DMS 273 (cell line): ENCODE results near the gene HBE1.
"Not testable (repeated sequence)": the region's sequence is repeated elsewhere in the genome, so short reads cannot be mapped to it uniquely, and the experiment has no call there.

ENCODE experiments used
- DNase-seq: peaks from one replicate; lab custom pipeline; 2025; ENCODE audit not compliant: unreplicated experiment; lab: John Stamatoyannopoulos, UW

The HBE1 gene

DNA sequence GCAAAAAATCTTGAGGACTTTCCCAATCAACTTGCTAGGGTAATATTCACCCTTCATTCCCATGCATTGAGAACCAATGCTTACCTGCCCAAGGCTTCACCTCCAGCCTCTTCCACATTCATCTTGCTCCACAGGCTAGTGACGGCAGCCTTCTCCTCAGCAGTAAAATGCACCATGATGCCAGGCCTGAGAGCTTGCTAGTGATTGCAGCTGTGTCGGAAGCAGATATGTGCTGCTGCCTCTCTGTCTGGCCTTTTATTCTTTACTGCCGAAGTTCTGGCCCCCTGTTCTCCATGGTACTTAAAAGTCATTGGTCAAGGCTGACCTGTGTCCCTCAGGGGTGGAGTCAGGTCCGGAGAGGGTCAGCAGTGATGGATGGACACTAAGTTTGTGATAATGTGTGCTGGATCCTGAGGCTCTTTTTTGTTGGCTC, at the start of gene HBE1:
TSS of gene HBE1 (minus strand) at position 231 of the 433 bp plus-strand sequence. CDS start at position 176, 55 bp downstream.
- DNase-seq, result no peak

- no peak for DNase-seq
These were observed 47.5 kb upstream of the HBE1 start for GRCh38 chr11:5317292-5317691.

DNA sequence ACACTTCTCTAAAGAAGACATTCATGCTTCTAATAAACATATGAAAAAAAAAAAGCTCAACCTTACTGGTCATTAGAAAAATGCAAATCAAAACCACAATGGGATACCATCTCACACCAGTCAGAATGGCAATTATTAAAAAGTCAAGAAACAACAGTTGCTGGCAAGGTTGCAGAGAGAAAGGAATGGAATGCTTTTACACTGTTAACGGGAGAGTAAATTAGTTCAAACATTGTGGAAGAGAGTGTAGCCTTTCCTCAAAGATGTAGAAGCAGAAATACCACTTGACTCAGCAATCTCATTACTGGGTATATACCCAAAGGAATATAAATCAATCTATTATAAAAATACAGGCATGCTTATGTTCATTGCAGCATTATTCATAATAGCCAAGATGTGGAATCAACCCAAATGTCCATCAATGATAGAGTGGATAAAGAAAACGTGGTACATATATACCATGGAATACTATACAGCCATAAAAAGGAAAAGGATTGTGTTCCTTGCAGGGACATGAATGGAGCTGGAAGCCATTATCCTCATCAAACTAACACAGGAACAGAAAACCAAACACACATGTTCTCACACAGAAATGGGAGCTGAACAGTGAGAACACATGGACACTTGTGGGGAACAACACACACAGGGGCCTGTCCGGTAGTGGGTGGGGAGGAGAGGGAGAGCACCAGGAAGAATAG, 43.7 kb upstream of the HBE1 start:
- not testable (repeated sequence) for DNase-seq

GRCh38 chr11:5310423-5310822, 40.7 kb upstream of the HBE1 start:
- no peak for DNase-seq

DNA sequence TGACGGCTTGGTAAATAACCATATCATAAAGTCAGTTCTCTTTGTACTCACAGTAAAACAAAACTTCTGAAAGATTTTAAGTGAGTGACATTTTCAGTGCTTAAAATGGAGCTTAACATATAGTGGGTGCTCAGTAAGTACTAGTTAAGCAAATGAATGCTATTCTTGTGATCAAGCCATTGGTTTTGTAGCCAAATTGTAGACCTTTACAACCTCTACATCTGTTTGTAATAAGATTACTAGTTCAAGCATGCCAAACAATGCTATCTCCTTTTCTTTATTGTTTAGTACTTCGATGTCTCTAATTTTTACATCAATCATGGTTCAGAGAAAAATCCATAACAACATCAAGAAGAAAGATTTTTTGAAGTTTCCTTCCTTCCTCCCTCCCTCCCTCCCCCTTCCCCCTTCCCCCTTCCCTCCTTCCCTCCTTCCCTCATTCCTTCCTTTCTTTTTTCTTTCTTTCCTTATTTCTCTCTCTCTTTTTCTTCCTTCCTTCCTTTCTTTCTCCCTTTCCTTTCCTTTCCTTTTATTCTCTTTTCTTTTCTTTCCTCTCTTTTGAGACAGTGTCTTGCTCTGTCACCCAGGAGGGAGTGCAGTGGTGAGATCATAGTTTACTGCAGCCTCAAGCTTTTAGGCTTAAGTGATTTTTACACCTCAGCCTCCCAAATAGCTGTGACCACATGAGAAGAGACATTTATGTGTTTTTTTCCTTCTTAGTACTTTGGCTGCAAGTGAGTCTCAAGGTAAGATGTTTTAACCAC, 37.7 kb upstream of the HBE1 start:
- no peak for DNase-seq

DNA sequence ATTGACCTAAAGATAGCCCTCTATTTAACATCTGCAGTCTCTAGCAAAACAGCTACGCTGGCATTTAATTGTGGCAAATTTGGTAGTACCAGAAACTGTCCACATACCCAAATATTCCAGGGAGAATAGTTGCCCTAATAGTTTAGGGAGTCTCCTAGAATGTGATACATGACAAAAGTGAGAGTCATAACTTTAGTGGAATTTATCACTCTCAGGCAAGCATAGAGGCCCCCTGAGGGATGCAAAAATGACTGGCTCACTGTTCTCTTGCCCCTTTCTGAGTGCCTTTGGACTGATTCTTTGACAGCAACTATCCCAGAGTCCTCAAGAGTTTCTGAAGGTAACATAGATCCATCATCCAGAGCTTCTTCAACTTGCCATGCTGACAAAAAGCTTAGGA, 34.3 kb upstream of the HBE1 start:
- no peak for DNase-seq

DNA sequence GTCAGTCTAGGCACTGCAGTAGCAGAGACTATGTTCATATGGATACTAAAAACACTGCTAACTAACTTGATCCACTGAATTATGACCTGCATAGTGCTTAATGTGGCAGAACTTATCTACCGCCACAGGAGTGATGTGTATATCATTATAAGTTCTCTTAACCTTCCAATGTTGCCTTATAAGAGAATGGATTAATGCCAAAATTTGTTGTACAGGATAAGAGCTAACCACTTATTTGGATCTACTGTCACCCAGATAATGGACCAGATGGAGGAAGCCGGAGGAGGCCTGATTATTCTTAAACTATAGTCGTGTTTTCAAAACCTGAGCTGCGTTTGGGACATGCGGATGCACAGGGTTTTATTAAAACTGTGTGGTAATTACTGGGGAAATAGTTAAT, 33.9 kb upstream of the HBE1 start:
- DNase-seq, result no peak

DNA sequence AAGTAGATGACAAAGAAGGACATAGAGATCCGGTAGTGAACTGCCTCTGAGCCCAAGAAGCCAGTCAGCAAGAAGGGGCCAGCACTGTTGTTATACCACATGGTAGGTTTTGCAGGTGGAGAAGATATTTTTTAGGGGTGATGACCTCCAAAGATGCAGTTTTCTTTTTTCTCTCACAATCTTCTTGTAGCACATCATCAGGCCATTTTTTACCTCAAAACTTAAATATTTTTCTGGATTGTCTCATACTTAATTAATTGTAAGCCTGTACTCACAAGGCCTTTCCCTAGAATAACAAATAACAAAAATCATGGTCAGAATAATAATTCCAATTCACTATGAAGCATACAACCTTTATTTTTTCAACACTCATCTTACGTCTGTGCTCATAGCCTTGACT, 32.1 kb upstream of the HBE1 start, which contains the start of gene OR51B4:
TSS of gene OR51B4 (minus strand) at position 101 of the 400 bp plus-strand sequence. CDS start at position 101, 0 bp downstream.
- DNase-seq, result no peak

DNA sequence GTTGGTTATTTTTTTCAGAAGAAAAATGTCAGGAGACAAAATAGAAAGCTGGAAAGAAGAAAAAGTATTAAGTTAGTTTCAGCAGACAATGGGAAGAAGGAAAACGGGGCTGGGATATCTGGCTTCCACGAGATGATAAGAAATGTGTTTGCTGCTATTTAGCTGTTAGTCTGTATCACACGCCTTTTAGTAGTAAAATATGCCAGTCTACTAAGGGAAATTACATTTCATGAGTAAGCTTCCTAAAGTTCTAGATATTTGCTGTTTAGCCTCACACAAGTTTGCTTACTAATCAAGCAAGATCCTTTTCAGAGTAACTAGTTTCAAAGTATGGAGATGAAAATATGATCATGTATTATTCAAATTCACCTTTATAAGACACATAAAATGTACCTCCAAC, 30.5 kb upstream of the HBE1 start:
- DNase-seq, result no peak

GRCh38 chr11:5298451-5298850, 28.7 kb upstream of the HBE1 start:
- DNase-seq, result no peak

- DNase-seq, result no peak
These were observed 28.1 kb upstream of the HBE1 start for GRCh38 chr11:5297721-5298323.

DNA sequence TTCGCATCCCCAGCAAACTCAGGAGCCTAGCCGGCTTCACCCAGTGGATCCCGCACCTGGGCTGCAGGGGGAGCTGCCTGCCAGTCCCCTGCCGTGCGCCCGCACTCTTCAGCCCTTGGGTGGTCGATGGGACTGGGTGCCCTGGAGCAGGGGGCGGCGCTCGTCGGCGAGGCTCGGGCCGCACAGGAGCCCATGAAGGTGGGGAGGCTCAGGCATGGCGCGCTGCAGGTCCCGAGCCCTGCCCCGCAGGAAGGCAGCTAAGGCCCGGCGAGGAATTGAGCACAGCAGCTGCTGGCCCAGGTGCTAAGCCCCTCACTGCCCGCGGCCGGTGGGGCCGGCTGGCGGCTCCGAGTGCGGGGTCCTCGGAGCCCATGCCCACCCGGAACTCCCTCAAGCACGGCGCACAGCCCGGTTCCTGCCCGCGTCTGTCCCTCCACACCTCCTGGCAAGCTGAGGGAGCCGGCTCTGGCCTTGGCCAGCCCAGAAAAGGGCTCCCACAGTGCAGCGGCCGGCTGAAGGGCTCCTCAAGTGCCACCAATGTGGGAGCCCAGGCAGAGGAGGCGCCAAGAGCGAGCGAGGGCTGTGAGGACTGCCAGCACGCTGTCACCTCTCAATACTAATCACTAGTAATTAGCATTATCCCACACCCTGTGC, 24.7 kb upstream of the HBE1 start:
- DNase-seq, result not testable (repeated sequence)

DNA sequence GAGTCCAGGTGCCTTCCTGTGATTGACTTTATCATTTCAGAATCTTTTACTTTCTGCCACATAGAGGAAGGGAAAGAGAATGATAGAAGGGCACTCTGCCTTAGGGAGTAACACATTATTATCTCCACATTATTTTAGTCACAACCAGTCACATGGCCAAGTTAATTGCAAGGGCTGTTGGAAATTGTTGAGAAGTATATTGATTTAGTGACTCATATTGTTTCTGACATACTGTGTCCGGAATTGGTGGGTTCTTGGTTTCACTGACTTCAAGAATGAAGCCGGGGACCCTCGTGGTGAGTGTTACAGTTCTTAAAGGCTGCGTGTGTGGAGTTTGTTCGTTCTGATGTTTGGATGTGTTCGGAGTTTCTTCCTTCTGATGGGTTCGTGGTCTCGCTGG, 23.3 kb upstream of the HBE1 start:
- DNase-seq, result no peak

DNA sequence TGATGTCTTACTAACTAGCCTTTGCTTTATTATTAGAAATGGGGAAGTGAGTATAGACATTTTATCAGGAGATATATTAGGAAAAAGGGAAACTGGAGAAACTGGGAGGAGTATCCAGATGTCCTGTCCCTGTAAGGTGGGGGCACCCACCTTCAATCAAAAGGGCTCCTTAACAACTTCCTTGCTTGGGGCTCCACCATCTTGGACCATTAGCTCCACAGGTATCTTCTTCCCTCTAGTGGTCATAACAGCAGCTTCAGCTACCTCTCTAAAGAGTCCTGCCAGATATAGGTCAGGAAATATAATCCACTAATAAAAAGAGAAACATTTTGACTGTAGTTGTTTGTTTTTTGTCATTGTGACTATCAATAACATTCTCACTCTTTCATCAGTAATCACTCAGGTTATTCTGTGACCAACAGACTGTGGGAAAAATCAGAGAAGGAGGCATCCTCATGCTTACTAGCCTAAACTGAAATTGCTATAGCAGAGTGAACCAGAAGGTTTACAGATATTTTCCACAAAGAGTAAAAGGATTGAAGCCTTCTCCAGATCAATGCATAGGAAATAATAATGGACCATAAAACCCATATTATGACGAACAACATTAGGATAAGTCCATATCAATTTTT, 21.6 kb upstream of the HBE1 start:
- peak; percentile 17 for DNase-seq

DNA sequence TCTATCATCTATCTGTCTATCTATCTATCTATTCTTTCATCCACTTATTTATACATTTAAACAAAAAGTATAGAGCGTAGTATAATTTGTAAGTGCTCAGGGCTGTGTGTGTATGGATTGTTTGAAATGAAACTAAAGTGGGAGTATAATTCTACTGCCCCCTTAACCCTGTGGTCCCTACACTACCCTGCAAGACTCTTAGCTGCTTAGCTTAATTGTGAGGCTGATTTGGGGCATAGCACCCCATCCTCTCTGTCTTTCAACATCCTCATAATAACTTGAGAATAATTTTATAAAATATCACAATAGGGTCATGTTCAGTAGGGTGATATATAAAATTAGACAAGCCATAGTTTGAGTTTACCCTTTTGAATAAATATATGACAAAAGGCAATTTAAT, 20.4 kb upstream of the HBE1 start:
- DNase-seq, result no peak

- DNase-seq, result no peak
These were observed 20.0 kb upstream of the HBE1 start for GRCh38 chr11:5289696-5290095.

DNA sequence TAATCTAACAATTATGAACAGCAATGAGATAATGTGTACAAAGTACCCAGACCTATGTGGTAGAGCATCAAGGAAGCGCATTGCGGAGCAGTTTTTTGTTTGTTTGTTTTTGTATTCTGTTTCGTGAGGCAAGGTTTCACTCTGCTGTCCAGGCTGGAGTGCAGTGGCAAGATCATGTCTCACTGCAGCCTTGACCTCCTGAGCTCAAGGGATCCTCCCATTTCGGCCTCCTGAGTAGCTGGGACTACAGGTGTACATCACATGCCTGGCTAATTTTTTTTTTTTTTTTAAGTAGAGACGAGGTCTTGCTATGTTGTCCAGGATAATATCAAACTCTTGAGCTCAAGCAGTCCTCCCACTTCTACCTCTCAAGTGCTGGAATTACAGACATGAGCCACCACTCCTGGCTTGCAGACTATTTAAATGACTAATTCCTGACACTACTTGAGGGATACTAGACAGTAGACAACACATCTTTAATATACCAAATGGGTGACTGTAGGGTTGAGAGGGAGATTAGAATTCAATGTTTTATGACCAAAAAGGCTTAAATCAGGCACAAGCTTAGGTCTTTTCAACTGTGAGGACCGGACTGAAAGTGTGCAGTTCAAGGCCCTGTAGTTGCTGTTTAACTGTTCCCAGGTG, 19.3 kb upstream of the HBE1 start:
- no peak for DNase-seq

DNA sequence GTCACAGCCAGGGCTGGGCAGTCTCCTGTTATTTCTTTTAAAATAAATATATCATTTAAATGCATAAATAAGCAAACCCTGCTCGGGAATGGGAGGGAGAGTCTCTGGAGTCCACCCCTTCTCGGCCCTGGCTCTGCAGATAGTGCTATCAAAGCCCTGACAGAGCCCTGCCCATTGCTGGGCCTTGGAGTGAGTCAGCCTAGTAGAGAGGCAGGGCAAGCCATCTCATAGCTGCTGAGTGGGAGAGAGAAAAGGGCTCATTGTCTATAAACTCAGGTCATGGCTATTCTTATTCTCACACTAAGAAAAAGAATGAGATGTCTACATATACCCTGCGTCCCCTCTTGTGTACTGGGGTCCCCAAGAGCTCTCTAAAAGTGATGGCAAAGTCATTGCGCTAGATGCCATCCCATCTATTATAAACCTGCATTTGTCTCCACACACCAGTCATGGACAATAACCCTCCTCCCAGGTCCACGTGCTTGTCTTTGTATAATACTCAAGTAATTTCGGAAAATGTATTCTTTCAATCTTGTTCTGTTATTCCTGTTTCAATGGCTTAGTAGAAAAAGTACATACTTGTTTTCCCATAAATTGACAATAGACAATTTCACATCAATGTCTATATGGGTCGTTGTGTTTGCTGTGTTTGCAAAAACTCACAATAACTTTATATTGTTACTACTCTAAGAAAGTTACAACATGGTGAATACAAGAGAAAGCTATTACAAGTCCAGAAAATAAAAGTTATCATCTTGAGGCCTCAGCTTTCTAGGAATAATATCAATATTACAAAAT, 18.6 kb upstream of the HBE1 start:
- DNase-seq, result no peak

- DNase-seq, result no peak
These were observed 17.2 kb upstream of the HBE1 start for GRCh38 chr11:5286901-5287300.

DNA sequence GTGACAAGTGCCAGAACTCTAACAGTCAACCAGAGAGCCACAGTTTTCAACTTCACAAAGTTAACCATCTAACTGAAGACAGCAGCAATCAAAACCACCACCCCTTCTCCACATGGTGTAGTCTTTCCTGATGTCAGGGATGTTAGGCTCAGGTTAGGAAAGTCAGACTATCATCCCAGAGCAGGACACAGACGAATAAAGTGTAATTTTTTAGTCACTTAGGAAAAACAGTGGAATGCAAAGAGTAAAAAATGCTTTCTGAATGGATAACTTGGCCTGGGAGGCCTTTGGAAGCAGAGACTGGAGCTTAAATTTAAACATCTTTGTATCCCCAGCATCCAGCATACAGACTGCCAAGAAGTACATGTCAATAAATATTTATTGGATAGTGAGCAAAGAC, 16.6 kb upstream of the HBE1 start:
- no peak for DNase-seq
